ENCODE results near the gene TERT.
"Not testable (repeated sequence)": the region's sequence is repeated elsewhere in the genome, so short reads cannot be mapped to it uniquely, and the experiment has no call there.

TERT gene

DNA sequence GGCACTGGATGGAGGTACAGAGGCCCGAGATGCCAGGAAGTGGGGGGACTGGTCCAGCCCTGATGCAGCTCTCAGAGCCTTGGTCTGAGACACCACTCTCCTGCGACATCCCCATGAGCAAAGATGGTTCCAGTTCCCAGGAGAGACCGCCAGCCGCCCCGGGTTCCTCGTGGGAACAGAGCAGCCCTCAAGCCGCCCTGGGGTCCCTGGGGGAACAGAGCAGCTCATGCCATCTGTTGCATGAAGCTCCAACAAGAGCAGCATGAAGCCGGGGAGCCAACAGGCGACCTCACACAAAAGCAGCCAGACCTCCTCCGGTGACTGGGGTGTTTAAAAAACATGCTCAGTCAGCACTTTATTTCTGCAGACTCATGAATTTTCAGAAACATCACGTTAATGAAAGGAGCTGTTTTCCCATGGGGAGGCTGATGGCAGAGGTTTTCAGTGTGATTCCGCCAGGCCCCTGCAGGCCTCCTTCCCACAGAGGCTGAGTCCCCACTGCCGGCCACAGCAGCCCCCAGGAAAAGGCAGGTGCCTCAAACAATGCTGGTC is 63.4 kb downstream of the TERT start:
- no peak for DNase-seq

DNA sequence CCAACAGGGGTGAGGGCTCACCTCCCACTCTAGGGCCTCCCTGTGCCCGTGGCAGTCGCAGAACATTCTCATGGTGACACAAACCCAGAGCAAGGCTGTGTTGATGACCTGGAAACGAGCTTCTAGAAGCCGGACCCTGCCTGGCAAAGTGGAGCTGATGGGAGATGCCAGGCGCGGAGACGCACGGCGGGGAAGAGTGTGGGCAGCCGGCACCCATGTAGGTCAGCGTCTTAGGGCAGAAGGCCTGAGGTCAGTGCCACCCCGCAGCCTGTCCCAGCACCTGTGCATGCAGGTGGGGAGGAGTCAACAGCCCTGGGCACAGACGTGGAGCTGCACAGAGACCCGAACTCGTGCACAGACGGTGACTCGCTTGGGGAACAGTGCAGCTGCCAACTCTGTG is 64.3 kb downstream of the TERT start:
- no peak for DNase-seq

DNA sequence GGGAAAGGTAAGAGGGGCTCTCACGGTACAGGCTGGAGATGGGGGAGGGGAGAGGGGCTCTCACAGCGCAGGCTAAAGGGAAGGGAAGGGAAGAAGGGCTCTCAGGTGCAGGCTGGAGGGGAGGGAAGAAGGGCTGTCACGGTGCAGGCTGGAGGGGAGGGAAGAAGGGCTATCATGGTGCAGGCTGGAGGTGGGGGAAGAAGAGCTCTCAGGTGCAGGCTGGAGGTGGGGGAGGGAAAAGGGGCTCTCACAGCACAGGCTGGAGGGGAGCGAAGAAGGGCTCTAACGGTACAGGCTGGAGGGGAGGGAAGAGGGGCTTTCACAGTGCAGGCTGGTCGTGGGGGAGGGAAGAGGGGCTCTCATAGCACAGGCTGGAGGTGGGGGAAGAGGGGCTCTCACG is 65.0 kb downstream of the TERT start:
- no peak for DNase-seq

DNA sequence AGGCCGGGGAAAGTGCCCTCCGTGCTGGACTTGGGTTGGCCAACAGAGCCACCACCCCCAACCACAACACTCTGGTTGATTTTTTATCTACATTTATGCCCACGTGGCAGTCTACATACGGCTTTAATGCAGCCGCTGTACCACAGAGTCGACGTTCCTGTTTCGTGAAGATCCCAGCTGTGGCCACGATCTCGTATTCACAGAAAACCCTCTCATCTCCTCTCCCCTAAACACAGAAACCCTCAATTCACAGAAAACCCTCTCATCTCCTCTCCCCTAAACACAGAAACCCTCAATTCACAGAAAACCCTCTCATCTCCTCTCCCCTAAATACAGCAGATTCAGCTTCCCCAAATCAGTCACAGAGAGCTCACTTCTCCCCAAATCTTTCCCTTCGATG is 65.8 kb downstream of the TERT start:
- not testable (repeated sequence) for DNase-seq

DNA sequence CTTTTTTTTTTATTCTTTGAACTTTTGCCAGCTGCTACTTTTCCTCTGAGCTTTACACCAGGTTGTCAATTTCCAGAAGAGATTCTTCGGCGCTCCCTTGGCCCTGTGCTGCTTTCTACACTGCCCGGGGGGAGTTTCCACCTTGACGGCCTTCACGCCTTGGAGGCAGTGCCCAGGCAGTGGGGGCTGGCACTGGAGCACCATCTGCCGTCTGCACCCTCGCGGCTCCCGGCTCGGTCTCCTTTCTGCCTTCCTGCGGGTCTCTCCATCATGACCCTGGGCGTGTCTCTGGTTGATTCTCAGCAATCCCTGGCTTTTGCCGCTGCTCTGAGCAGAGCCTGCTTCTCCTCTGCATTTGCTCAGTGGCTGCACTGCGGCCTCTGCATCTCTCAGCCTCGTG is 66.7 kb downstream of the TERT start:
- no peak for DNase-seq

DNA sequence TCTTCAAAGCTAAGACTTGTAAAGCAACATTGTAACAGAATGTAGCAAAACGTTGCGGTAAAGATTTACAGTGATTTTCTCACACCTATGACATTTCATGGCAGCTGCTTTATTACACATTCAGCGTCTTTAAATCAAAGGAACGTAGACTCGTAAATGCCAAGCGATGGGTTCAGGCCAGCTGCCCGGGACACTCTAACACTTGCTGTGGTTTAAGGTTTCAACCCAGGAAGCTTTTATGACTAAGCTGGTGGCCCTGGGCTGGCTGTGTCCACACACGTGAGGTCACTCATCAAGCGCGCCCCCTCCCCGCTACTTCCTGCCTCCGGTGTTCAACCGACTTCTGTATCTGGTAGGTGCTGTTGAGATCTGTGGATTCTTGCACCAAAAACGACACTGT is 67.2 kb downstream of the TERT start:
- no peak for DNase-seq

DNA sequence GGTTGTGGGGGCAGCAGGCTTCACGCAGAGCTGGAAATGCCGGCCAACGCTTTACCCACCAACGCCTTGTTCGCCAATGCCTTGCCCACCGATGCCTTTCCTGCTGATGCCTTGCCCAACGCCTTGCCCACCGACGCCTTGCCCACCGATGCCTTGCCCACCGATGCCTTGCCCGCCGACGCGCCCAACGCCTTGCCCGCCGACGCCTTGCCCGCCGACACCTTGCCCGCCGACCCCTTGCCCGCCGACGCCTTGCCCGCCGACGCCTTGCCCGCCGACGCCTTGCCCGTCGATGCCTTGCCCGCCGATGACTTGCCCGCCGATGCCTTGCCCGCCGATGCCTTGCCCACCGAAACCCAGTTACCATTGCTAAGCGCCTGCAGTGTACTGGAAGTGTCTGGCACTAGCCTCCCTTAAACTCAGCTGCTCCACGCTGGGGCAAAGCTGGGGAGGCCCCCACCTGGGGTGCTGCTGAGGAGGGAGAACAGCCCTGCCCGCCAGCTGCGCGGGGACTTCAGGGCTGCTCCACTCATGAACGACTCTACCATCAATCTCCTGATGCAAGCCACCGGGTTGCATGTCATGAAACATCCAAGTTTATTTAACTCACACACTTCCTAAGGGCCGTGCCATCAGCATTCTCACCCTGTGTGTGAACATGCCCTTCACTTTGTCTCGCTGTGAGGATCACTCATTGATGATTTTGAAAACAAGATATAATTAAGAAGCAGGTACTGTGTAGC is 67.9 kb downstream of the TERT start:
- DNase-seq: no peak

DNA sequence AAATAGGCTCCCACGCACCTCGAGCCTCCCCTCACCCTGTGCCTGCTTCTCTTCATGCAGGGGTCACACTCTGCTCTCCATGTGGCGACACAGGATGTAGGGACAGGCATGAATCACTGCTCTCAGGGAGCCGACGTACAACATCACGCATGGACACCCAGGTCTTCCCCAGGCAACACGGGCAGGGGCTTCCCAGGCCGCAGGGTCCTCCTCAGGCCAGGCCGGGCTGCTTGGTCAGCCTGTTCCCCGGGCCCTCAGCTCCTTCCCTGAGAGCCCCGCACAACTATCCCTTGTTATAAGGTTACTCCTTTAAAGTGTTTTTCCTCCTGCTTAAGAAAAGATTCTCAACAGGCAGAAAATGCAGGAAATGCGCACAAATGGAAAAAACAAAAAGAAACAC is 68.6 kb downstream of the TERT start:
- DNase-seq: no peak

DNA sequence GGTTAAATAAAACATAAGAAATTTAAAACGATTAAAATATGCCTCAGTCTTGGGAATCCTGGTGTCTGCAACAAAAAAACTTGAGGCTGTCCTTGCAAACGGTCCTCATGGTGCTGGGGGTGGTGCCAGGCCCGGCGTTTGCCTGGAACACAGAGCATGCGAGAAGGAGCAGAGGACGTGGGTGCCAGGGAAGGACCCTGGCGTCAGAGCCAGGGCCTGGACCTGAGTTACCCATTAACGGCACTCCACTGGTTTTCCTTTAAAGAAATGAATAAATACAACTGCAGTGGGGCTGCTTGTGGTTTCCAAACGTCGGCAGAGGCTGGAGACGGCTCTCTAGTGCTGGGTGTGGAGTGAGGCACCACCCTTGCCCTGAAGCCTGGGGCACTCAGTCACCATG is 69.8 kb downstream of the TERT start, which contains the start of gene SLC6A18:
Gene SLC6A18 (plus strand): TSS at position 301 of the 400 bp plus-strand sequence. CDS start 97 bp downstream, at position 398.
- no peak for DNase-seq

DNA sequence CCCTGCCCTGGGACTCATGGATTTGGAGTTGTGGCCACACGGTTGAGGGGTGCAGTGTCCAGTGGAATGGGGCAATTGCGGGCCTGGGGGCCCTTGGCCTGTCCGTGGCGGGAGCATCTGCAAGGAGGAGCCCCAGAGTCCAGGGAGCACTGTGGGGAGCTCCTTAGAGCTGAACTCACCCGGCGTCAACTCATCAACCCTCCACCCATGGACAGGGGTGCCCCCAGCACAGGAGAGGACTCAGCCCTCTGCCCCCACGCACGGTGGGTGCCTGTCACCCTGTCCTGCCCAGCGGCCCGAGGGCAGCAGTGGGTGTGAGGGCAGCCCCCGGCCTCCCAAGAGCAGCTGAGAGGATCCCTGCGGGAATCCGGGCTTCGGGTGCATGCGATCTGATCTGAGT is 70.2 kb downstream of the TERT start:
- DNase-seq: no peak

DNA sequence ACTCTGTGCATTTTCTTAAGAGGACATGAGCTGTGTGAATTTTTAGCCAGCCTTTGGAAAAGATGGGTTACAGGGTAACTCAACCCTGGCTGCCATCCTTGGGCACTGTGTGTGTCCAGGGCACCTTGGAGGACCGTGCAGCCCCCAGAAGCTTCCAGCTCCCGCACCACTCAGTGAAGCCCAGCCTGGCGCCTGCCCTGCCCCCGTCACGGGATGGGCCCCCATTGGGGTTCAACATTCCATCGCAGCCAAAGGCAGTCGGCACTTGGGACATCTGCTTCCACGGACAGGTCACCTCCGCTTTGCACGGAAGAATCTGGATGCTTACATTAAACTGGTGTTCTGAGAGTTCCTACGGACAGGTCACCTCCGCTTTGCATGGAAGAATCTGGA is 71.6 kb downstream of the TERT start:
- DNase-seq: no peak

DNA sequence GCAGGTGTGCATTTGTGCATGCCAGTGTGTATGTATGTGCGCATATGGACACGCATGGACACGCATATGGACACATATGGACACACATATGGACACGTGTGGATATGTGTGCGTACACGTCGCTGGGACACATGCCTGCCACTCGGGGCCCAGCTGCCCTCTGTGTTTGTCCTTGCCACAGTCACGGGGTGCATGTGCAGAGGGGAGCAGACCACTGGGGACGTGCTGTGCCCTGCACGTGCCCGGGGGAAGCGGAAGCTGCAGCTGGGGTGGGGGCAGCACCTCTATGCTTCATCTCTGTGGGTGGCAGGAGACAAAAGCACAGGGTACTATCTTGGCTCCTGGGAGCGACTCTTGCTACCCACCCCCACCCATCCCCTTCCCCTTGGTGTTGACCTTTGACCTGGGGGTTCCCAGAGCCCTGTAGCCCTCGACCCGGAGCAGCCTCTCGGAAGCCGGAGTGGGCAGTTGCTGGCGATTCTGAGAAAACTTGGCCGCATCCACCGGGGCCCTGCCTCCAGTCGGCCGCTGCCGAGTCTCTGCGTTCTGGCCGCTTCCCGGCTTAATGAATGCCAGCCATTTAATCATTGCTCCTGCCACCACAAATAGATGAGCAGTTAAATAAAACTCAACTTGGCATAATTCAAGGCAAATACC is 72.1 kb downstream of the TERT start:
- no peak for DNase-seq

DNA sequence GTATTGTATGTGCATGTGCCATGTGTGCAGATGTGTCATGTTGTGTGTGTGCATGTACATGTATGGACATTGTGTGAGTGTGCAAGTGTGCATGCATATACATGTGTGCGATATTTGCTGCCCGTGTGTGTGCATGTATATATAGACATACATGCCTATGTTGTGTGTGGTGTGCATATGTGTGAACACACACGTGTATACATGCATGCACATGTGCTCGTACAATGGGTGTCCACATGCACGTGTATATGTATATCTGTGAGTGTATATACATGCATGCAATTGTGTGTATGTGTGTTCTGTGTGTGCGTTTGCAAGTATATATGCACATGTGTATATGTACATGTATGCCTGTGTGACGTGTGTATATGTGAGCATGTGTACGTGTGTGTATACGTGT is 72.7 kb downstream of the TERT start:
- DNase-seq: no peak

DNA sequence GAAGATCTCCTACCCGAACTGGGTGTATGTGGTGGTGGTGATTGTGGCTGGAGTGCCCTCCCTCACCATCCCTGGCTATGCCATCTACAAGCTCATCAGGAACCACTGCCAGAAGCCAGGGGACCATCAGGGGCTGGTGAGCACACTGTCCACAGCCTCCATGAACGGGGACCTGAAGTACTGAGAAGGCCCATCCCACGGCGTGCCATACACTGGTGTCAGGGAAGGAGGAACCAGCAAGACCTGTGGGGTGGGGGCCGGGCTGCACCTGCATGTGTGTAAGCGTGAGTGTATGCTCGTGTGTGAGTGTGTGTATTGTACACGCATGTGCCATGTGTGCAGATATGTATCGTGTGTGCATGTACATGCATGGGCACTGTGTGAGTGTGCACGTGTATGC is 73.1 kb downstream of the TERT start:
- DNase-seq: no peak

DNA sequence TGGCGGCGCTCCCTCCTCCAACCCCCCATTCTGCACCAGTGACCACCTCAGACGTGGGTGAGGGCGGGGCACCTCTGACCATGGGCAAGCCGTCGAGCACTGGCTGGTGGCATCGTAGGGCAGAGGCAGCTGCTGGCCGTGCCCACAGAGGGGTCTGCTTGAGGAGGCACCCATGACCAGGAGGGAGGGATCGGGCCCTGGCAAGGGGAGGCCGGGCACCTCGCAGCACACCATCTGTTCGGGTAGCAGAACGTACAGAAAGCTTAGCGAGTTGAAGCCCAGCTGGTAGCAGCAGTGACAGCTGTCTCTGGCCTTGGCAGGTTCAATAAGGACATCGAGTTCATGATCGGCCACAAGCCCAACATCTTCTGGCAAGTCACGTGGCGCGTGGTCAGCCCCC is 74.0 kb downstream of the TERT start:
- no peak for DNase-seq

DNA sequence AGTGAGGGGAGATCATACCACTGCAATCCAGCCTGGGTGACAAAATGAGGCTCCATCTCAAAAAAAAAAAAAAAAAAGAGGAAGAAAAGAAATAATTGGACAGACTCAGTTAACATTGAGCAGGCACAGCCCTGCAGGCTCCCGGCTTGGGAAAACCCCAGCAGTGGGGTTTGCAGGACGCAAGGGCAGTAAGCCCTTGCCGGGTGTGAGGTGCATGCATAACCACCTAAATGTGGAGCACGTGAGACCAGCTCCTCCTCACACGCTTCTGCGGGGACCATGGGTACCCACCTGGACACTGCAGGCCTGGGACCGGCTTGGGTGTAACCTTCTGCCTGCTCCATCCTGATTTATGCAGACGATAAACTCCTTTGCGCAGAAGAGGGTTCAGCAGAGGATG is 74.5 kb downstream of the TERT start:
- no peak for DNase-seq

DNA sequence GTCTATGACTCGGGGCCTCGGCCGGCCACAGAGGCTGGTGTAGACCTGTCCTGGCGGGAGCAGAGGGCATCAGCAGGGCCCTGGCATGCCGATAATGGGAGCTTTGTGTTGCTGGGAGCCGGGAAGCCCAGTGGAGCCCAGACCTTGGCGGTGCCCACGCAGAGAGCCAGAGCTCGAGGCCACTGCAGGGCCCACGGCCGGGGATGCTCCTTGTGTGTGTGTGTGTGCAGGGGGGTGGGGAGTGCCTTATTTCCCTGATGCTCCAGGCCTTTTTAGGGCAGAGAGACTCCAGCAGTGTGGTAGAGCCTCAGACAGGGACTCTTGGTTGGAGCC is 75.1 kb downstream of the TERT start:
- DNase-seq: no peak

DNA sequence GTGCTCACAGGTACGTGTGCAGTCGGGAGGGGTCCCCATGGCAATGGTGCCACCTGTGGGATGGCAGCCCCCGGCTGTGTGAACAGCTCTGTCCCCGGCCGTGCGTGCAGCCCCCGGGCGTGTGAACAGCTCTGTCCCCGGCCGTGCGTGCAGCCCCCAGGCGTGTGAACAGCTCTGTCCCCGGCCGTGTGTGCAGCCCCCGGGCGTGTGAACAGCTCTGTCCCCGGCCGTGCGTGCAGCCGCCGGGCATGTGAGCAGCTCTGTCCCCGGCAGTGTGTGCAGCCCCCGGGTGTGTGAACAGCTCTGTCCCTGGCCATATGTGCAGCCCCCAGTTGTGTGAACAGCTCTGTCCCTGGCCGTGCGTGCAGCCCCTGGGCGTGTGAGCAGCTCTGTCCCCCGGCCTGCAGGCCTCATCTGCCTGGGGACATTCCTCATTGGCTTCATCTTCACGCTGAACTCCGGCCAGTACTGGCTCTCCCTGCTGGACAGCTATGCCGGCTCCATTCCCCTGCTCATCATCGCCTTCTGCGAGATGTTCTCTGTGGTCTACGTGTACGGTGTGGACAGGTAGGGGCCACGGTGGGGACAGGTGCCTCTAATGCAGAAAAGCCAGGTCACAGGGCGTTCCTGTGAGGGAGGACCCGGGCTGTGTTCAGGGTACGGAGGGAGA is 75.6 kb downstream of the TERT start:
- DNase-seq: no peak

DNA sequence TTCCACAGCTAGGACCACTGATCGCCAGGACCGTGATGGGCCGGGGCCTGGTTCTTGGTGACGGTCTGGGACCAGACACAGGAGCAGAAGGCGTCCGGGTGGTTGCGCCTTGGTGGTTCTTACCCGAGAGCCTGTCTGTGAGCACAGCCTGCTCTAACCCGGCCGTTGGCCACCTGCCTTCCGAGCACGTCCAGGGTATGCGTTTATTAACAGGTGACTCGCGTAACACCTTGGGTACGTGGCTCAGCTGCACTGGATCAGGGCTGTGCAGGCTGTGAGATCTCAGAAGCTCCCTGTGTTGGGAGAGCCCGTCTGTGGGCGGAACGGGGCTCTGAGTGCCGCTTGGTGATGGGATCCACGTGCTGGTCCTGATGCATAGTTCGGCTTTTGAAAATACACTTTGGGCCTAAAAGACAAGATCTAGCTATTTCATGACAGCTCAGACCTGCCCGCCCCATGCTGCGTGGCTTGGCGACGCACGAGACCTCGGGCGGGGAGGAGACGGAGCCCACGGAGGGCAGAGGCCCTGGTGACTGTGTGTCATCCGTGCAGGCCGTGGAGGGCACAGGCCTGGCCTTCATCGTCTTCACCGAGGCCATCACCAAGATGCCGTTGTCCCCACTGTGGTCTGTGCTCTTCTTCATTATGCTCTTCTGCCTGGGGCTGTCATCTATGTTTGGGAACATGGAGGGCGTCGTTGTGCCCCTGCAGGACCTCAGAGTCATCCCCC is 76.4 kb downstream of the TERT start:
- DNase-seq: no peak

DNA sequence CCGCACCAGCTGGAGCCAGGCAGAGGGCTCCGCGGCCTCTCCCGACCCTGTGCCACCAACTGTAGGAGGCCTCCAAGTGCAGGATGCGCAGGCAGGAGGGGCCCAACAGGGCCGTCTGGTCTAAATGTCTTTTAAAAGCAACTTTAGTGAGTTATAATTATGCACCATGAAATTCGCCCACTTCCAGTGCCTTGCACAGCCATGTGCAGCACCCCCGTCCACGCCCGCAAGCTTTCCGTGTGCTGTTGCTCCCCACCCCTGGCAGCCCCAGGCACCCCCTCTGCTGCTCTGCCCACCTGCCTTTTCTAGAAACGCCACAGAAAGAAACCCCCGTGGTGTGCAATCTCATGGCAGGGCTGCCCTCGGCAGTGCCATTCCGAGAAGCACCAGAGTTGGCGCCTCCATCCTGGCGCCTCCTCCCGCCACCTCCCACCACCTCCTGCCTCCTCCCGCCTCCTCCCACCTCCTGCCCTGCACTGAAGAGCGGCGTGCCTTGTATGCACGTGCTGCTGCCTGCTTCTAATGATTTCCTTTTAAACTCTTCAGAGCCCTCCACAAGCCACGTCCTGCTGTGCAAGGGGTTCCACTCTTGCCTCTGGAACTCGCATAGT is 77.2 kb downstream of the TERT start:
- DNase-seq: no peak

DNA sequence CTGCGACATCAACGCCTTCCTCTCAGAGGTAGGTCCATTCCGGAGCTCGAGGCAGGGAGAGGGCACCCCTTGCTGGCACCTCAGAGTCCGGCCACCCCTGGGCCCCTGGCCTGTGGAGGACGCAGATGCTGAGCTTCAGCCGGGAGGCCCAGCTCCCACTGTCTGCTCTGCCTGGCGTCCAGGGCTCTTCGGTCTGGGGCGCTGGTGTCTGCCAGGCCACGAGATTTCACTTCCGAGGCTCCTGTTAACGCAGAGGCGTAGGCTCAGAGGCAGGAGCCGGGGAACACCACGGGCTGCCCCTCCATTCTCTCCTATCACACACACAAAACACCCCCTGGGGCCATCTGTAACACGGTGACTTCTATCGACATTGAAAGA is 78.0 kb downstream of the TERT start:
- DNase-seq: no peak

DNA sequence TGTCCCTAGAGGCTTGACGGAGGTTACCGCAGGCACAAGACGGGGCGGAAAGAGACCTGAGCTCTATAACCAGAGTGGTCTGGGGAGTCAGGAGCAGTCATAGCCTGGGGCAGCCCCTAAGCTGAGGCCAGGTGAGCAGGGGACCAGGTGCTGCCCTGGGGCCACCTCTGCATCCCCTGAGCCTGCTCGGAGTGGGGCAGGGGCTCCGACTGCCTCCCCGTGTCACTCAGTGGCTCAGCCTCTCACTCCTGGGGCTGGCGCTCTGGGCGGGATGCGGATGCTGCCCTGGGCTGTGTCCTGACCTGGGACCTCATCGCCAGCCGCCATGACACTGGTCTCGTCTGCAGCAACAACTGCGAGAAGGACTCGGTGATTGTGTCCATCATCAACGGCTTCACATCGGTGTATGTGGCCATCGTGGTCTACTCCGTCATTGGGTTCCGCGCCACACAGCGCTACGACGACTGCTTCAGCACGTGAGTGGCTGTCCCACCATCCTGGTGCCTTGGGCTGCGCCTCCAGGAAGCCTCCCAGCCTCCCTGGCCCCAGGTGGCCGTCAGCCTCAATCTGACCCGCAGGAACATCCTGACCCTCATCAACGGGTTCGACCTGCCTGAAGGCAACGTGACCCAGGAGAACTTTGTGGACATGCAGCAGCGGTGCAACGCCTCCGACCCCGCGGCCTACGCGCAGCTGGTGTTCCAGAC is 78.5 kb downstream of the TERT start:
- no peak for DNase-seq

Data from activated naive CD4-positive, alpha-beta T cell treated with anti-CD3 and anti-CD28 coated beads, Interleukin-2, amount 50 U/mL, for 16 hours (primary cell).